Measurements from ENCODE around the gene TXNL4A.

The TXNL4A gene

DNA sequence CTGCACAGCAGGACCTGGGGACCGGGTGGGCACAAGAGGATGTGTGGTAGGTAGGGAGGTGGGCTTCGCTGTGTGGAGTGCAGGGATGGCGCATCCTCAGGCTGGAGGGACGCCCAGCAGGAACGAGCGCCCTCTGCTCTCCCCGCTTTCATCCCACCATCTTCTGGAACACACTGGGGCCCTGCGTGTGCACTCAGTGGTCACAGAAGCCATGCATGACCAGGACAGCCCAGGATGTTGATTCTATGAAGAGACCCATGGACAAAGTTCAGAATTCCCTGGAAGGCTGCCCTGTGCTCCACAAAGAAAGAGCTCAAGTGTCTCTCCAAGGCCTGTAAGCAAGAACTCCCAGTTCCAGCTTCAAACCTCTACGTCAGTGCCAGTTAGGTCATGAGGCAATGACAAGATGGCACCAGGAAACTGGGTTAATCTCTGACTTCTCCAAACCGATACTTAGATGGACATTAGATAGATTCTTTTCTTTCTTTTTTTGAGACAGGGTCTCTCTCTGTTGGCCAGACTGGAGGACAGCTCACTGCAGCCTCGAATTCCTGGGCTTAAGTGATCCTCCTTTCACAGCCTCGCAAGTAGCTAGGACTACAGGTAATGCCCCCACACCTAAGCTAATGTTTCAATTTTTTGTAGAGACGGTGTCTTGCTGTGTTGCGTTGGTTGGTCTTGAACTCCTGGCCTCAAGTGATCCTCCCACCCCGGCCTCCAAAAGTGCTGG is 40.3 kb downstream of the TXNL4A start:
- DNase-seq = no peak

- no peak for DNase-seq
These were observed 41.2 kb downstream of the TXNL4A start for GRCh38 chr18:79947054-79947755.

GRCh38 chr18:79945118-79946042 is 43.0 kb downstream of the TXNL4A start:
- no peak for DNase-seq

- DNase-seq = no peak
These were observed 43.6 kb downstream of the TXNL4A start for GRCh38 chr18:79944746-79945117.

DNA sequence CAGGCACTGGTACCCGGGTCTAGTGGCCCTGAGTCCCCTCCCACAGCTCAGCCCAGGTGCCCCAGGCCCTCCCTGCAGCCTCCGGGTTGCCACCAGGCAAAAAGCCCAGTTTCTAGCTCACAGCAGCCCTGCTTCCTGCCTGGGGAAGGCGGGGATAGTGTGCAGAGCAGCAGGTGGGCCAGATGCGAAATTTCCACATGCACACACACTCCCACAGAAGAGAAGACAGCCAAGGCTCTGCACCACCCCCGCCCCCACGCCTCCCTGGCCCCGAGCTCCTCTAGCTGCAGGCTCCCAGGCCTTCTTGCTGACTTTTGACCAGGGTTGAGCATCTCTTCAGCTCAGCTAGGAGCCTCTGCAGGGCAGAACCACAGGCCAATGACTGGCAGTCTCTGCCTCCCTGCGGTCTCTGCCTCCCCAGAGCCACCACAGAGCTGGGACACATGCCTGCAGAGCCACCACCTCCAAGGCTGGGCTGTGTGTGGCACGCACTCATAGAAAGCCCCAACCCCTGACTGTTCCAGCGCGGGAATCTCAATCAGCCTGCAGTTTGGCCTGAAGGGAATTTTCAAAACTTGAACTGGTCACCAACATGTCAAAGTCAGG is 44.1 kb downstream of the TXNL4A start:
- DNase-seq = no peak

DNA sequence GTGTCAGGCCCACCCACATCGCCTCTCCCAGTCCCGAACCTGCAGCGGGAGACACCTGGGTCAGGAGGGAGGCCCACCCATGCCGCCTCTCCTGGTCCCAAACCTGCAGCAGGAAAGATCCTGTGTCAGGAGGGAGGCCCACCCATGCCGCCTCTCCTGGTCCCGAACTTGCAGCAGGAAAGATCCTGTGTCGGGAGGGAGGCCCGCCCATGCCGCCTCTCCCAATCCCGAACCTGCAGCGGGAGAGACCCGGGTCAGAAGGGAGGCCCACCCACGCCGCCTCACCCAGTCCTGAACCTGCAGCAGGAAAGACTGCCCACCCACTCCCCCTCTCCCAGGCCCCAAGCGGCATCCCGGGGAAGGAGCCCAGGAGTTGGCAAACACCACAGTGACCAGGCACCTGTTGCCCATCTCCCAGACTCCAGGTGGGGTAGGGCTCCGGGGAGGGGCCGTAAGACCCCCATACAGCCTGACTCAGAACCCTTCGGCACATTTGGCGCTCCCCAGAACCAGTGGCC is 44.7 kb downstream of the TXNL4A start:
- DNase-seq = no peak

GRCh38 chr18:79942786-79943607 is 45.4 kb downstream of the TXNL4A start:
- no peak for DNase-seq

GRCh38 chr18:79942211-79942610 is 46.2 kb downstream of the TXNL4A start:
- DNase-seq = no peak

GRCh38 chr18:79941473-79942119 is 46.8 kb downstream of the TXNL4A start:
- no peak for DNase-seq

DNA sequence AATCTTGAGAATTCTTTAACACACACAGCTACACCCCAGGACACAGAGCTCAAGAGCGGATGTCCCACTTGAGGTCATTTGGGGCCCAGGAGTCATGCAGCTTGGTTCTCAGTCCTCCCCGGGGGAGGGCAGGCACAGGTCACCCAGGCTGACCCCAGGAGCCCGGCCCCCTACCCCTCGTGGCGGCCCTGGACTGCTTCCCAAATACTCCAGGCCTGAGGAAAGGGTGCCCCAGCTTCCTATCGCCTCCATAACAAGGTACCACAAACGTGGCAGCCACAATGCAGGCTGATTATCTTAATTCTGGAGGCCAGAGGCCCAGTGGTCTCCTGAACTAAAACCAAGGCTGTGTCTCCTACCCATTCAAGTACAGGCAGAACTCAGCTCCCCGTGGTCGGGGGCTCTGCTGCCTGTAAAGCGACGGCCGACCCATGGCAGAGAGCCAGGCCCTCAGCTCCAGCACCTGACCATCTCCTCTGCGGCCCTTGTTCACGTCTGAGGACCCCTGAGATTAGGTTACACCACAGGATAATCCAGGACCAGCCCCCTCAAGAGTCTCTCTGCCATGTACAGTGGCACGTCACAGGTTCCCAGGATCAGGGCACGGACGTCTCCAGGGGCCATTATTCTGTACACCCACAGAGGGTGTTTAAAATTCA is 47.4 kb downstream of the TXNL4A start:
- DNase-seq = no peak

- DNase-seq = no peak
These were observed 48.1 kb downstream of the TXNL4A start for GRCh38 chr18:79940126-79940813.

DNA sequence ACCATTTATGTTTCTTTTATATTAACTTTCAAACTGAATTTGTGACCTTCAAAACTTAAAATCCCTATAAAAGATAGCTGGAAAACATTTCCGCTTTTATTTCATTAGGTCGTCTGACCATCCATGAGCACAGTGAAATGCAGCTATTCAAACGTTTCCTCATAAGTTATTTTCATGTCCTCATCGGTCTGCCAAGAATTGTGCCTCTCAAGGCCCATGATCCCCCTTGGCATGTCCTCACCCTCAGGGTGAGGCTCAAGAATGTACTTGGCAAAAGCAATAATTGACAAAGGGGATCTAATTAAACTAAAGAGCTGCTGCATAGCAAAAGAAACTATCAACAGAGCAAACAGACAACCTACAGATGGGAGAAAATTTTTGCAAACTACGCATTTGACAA is 49.3 kb downstream of the TXNL4A start:
- no peak for DNase-seq

DNA sequence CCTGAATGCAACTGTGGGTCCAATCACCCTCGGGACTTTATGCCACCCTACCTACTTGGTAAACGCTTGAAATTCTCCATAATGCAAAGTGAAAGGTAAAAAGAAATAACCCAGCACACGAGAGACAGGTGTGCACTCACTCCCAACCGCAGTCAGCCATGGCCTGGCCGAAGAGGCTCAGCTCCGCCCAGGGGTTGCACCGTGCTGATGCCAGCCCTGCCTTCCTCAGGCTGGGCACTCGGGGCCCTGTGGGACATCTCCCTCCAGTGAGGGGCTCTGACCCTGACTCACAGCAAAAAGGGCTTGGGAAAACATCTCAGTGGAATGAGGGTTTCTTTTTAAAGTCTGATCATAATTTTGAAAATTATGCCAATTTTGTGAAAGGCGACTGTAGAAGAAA is 50.2 kb downstream of the TXNL4A start:
- no peak for DNase-seq

- DNase-seq = peak; percentile 2
These were observed 51.1 kb downstream of the TXNL4A start for GRCh38 chr18:79937103-79937860.

DNA sequence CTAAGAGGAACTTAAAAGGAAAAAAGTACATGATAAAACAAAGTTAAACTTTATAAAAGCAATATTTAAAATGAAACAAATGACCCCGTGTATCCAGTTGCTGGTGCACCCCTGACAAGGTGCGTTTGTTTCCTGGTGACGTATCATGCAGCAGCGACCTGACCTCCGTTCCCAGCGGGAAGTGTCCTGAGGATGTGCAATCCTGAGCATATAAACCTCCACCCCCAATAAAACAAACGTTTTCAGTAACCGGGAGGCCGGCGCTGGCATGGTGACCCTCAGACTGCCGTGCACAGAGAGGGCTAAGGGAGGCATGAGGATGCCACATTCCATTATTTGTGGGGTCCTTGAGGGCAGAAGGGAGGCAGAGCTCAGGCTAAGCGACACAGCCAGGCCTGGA is 51.7 kb downstream of the TXNL4A start:
- peak; percentile 1 for DNase-seq

DNA sequence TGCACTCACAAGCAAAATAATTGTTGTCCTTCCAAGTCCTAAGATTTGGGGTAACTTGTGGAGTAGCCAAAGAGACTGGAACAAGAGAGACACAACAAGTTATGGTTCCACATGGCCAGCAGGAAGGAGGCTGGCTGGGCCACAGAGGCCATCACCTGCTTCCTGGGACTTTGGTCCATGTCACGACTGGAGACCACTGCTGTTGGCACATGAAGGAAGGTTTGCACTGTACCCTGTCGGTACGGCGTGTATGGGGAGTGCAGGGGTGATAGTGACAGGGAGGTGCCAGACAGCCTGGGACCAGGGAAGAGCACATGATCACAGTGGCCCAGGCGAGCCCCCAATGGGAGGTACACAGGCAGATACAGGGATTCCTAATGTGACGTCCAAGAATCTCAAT is 52.4 kb downstream of the TXNL4A start:
- DNase-seq = no peak

DNA sequence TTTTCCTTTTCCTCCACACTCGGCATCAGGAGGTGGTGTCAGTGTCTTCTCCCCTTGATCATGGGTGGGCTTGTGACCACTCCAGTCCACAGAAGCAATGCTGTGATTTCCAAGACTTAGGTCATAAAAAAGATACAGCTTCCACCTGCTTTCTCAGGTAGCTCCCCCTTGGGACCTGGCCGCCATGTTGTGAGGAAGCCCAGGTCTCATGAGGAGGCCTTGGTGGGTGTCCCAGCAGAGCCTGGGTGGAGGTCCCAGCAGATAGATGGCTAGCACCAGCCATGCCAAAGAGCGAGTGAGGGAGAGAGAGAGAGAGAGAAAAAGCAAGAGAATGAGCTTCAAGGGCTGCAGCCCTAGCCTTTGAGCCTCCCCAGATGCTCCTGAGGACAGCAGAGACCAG is 52.9 kb downstream of the TXNL4A start:
- no peak for DNase-seq

GRCh38 chr18:79935098-79935480 is 53.3 kb downstream of the TXNL4A start:
- no peak for DNase-seq

- no peak for DNase-seq
These were observed 53.9 kb downstream of the TXNL4A start for GRCh38 chr18:79934311-79935097.
